ENCODE measurements around the gene STH. TPM values are rescaled to one million over a fixed set of nuclear protein-coding genes. Genes with fewer than 3 reads are reported as not detected.

The STH gene
- polyA plus RNA-seq, 1 experiment = not detected

GRCh38 chr17:45977976-45978626 is 20.9 kb upstream of the STH start:
- Histone ChIP-seq H3K27me3 (ENCODE audit: control insufficient read depth, insufficient read depth, low read length) (peaks cover 19% of the 10 kb centered on the region), H3K9me3 (ENCODE audit: control insufficient read depth, insufficient read depth, low read length) (no peaks in the 10 kb centered on the region), H3K4me3 (ENCODE audit: low read depth, low read length) (no peak overlapping the region), H3K27ac (ENCODE audit: low read depth, low read length) (no peak overlapping the region)
- ChIA-PET POLR2A (no interaction called here), CTCF (interaction anchor here (0.7 kb wide), 1 partner anchor 126 kb away, joined by 3 read pairs; no protein-coding TSS in a partner anchor)
- DNase-seq (ENCODE audit: low read depth, low spot score) = no peak
- TF ChIP-seq CTCF (IDR thresholded peaks at IDR 0.05; ENCODE audit: low read depth, low read length) = no peak

GRCh38 chr17:45979137-45979536 is 19.9 kb upstream of the STH start:
- no peak for DNase-seq (ENCODE audit: low read depth, low spot score)
- no peak for TF ChIP-seq CTCF (IDR thresholded peaks at IDR 0.05; ENCODE audit: low read depth, low read length)
- Histone ChIP-seq H3K27me3 (ENCODE audit: control insufficient read depth, insufficient read depth, low read length) (peaks cover 15% of the 10 kb centered on the region), H3K9me3 (ENCODE audit: control insufficient read depth, insufficient read depth, low read length) (no peaks in the 10 kb centered on the region), H3K4me3 (ENCODE audit: low read depth, low read length) (no peak overlapping the region), H3K27ac (ENCODE audit: low read depth, low read length) (no peak overlapping the region)
- ChIA-PET POLR2A (no interaction called here), CTCF (no interaction called here)

- no peaks in the 10 kb centered on the region for H3K9me3 ChIP-seq (ENCODE audit: control insufficient read depth, insufficient read depth, low read length)
- H3K27me3 ChIP-seq (ENCODE audit: control insufficient read depth, insufficient read depth, low read length) = peaks cover 24% of the 10 kb centered on the region
- H3K27ac ChIP-seq (ENCODE audit: low read depth, low read length) = no peak overlapping the region
- ChIA-PET CTCF (no interaction called here), POLR2A (no interaction called here)
- no peak for DNase-seq (ENCODE audit: low read depth, low spot score)
- no peak overlapping the region for H3K4me3 ChIP-seq (ENCODE audit: low read depth, low read length)
- no peak for TF ChIP-seq CTCF (IDR thresholded peaks at IDR 0.05; ENCODE audit: low read depth, low read length)
Observed at GRCh38 chr17:45980855-45981254, 18.2 kb upstream of the STH start.

- no peak for DNase-seq (ENCODE audit: low read depth, low spot score)
- ChIA-PET CTCF (no interaction called here), POLR2A (no interaction called here)
- no peak for TF ChIP-seq CTCF (IDR thresholded peaks at IDR 0.05; ENCODE audit: low read depth, low read length)
- H3K27me3 ChIP-seq (ENCODE audit: control insufficient read depth, insufficient read depth, low read length) = peaks cover 24% of the 10 kb centered on the region
- H3K4me3 ChIP-seq (ENCODE audit: low read depth, low read length) = no peak overlapping the region
- no peaks in the 10 kb centered on the region for H3K9me3 ChIP-seq (ENCODE audit: control insufficient read depth, insufficient read depth, low read length)
- H3K27ac ChIP-seq (ENCODE audit: low read depth, low read length) = no peak overlapping the region
Observed at GRCh38 chr17:45981306-45981705, 17.7 kb upstream of the STH start.

GRCh38 chr17:45982791-45983613 is 16.0 kb upstream of the STH start:
- Histone ChIP-seq H3K4me3 (ENCODE audit: low read depth, low read length) (no peak overlapping the region), H3K27me3 (ENCODE audit: control insufficient read depth, insufficient read depth, low read length) (peaks cover 21% of the 10 kb centered on the region), H3K27ac (ENCODE audit: low read depth, low read length) (no peak overlapping the region), H3K9me3 (ENCODE audit: control insufficient read depth, insufficient read depth, low read length) (no peaks in the 10 kb centered on the region)
- no peak for TF ChIP-seq CTCF (IDR thresholded peaks at IDR 0.05; ENCODE audit: low read depth, low read length)
- no peak for DNase-seq (ENCODE audit: low read depth, low spot score)
- ChIA-PET POLR2A (no interaction called here), CTCF (no interaction called here)

All from AG04450 (cell line).